Fibroblast of skin of right quadriceps (primary cell): Measurements from ENCODE around the gene ZNF428.
"Not testable (repeated sequence)": the region's sequence is repeated elsewhere in the genome, so short reads cannot be mapped to it uniquely, and the experiment has no call there.

Experiments used
- DNase-seq: peaks from one replicate; pipeline ENCODE4 v3.0.0-alpha.2; 2013

ZNF428 gene

GRCh38 chr19:43639519-43640423 is 20.3 kb upstream of the ZNF428 start, which contains the start of gene CADM4:
TSS of gene CADM4 (minus strand) at chr19:43639850. CDS start at chr19:43639790, 60 bp downstream.
- DNase-seq = no peak

- DNase-seq = no peak
Measured at GRCh38 chr19:43638995-43639518, 19.6 kb upstream of the ZNF428 start.

- no peak for DNase-seq
Measured at GRCh38 chr19:43638214-43638994, 19.0 kb upstream of the ZNF428 start.

DNA sequence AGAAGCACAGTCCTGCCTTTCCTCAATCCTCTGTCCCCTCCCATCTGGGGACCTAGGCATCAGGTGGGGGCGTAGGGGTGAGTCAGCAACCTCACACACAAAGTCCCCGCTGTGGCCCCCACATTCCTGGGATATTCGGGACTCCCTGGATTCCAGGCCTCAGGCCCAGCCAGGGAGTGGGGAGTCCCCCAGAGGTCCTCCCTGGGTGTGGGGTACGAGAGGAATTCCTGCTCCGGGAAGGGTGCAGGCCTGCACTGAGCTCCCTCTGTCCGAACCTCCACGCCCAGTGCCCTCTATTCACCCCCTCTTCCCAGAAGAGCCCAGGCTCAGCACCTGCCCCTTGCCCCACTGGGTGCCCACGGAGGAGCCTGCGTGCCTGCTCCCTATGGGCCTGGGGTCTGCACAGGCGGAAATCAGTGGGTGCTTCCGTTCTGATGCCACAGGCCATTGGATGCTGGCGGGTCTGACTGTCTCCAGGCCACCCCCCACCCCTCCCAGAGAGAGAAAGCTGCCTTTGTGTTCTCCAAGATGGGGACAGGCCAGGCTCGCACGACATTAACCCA is 16.8 kb upstream of the ZNF428 start:
- DNase-seq = peak; percentile 33

DNA sequence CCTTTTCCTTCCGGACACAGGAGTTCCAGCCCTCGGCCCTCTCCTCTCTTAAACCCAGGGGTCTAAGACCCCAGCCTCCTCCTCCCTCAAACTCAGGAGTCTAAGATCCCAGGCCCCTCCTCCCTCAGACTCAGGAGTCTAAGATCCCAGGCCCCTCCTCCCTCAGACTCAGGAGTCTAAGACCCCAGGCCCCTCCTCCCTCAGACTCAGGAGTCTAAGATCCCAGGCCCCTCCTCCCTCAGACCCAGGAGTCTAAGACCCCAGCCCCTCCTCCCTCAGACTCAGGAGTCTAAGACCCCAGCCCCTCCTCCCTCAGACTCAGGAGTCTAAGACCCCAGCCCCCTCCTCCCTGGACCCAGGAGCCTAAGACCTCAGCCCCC is 16.1 kb upstream of the ZNF428 start:
- DNase-seq = not testable (repeated sequence)

GRCh38 chr19:43634872-43635560 is 15.6 kb upstream of the ZNF428 start:
- DNase-seq = peak; percentile 38

DNA sequence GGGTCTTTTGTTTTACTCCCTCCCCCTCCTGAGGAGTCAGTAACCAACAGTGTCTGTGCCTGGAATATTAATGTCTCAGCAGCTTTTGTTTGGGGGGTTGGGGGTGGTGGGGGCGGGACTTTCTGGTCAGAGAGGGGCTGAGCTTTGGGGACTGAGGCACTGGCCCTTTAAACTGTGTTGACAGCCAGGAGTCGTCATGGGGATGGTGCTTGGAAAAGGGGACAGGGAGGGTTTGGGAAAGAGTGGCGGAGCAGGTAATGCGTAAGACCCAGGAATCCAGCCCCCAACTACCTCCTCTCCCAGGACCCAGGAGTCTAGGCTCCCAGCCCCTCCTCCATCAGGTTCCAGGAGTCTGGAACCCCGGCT is 15.1 kb upstream of the ZNF428 start:
- DNase-seq = no peak

DNA sequence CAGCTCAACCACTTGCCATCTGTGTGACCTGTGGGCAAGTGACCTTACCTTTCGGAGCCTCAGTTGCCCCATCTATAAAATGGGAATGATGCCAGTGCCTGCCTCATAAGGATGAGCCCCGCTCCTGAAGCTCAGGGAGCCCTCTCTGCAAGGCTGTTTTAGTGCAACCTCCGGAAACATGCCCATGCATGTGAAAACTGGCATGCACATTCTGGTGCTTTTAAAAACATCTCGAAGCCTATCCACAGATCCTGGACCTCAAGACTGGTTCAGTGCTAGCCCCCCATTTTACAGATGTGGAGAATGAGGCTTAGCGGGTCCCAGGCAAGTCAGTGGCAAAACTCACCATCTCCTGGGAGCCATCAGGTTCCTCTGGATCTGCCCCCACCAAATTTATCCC is 14.6 kb upstream of the ZNF428 start:
- DNase-seq = no peak

GRCh38 chr19:43633520-43633919 is 14.1 kb upstream of the ZNF428 start:
- DNase-seq = no peak

DNA sequence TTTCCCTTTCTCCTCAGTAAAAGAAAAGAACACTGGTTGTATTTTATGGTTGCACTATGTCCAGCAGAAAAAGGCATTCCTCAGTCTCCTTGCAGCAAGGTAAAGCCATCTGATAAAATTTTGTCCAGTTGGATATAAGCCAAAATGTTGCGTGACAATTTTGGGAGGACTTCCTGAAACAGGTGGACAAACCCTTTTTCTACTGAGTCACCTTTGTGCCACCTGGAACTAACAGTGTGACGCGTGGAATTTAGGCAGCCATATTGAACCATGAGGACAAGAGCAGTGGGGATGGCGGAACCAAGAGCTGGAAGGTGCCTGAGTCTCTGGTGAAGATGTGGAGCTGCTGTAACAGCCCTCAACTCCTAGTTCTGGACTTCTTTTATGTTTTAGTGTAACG is 12.1 kb upstream of the ZNF428 start:
- no peak for DNase-seq

GRCh38 chr19:43628646-43629326 is 9.4 kb upstream of the ZNF428 start:
- DNase-seq = no peak

DNA sequence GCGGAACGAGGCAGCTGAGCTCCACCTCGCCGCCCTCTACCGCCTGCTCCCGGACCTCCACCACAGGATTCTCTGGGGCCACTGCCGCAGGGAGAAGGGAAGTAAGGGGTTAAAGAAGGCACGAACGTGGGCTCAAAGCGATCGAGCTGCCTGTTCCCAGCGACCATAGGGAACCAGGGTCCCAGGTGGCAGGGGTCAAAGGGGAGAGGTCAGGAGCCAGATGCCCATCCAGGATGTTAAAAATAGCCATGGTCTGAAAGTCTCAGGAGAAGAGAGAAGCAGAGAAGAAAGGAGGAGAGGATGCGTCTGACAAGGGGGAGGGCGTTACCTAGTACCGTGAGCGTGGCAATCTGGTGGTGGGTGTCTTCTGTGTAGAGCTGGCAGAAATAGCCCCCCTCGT is 7.4 kb upstream of the ZNF428 start:
- no peak for DNase-seq

- DNase-seq = no peak
Measured at GRCh38 chr19:43625918-43626579, 6.6 kb upstream of the ZNF428 start.

GRCh38 chr19:43624933-43625332 is 5.5 kb upstream of the ZNF428 start:
- no peak for DNase-seq

DNA sequence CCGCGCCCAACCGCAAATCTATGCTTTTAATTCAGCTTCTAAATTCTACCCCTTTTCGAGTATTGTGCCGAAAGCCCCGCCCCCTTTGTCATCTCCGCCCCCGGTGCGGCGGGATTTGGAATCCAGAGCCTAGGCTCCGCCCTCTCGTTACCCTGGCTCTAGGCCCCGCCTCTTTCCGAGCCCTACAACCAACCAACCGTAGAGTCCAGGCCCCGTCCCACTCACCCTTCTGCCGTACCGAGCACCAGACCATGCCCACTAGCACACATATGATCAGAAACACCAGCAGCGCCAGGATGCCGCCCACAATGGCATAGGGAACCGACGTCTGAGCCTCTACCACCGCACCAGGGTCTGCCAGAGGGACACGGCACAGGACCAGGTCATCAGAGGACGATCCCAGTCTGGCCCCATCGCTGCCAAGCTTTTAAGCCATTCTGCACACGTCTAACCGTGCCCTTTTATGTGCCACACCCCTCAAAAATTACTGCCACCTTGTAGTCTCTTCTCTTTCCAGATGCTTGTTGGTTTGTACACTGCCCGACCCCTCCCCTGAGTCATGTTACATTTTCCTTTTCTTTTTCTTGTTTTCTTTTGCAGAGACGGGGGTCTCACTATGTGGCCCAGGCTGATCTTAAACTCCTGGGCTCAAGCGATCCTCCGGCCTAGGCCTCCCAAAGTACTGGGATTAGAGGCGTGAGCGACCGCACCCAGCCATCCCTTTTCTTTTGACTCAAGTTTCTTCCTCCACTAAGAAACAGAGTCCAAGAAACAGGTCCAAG is 4.7 kb upstream of the ZNF428 start:
- no peak for DNase-seq

GRCh38 chr19:43622956-43623355 is 3.5 kb upstream of the ZNF428 start:
- no peak for DNase-seq

GRCh38 chr19:43622070-43622469 is 2.6 kb upstream of the ZNF428 start:
- DNase-seq = no peak

DNA sequence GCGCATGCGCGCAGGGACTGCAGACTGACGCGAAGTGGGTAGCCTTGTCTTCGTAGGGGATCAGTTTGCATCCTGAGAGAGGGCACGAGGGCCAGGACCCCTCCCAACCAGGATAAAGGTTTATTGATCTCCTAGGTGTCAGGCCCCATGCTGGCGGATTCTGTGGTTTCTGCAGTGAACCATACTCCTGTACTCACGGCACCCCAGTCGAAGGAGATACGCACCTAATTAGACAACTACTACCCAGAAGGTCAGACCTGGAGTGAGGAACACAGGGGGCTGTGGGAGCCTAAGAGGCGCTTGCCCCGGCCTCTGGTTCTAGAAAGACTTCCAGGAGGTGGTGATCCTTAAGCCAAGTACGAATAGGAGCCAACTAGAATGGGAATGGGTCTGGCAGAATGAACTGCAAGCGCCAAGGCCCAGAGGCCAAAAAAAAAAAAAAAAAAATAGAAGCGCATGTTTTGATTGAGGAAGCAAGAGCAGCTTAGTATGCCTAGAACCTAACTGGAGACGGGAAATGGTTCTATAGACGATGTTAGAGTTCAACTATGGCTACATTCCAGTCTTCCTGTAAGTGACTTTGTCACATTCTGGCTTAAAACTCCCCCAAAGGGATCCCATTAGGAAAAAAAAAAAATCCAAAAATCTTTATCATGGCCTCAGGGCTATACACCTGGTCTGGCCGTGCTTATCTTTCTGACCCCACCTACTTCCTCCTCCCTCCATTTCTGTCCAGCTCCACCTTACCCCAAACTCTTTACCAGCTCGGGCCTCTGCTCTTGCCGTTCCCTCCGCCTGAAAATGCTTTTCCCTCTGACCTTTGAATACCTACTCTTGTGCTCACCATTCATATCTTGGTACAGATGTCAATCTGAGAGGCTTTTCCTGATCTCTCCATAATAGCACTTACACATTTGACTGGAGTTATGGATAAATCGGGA is 902 bp upstream of the ZNF428 start:
- DNase-seq = no peak

GRCh38 chr19:43618921-43619261 is 538 bp downstream of the ZNF428 start:
- no peak for DNase-seq

DNA sequence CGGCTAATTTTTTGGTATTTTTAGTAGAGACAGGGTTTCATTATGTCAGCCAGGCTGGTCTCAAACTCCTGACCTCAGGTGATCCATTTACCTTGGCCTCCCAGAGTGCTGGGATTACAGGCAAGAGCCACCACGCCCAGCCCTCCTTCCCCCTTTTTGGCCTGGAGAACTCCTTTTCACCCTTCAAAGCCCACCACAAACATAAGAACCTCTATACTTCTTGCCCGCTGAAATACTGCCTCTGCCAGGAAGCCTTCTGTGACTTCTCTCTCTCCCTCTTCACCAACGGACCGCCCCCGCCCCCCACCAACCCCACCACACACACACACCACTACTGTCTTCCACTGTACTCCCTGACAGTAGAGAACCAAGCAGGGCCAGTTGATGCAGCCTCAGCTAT is 2.5 kb downstream of the ZNF428 start:
- no peak for DNase-seq
